ENCODE data around the gene NFYC.

NFYC gene

GRCh38 chr1:40664167-40664537 lies 27.4 kb upstream of the NFYC start:
- TF ChIP-seq CTCF (conservative IDR thresholded peaks at IDR 0.05; ENCODE audit: control insufficient read depth, insufficient read depth, low read depth, low read length), result no peak
- no peak overlapping the region for H3K4me3 ChIP-seq (ENCODE audit: control insufficient read depth, low read depth, low read length)
- no peak for DNase-seq (ENCODE audit: low read depth)

GRCh38 chr1:40664791-40665190 lies 26.7 kb upstream of the NFYC start:
- no peak for DNase-seq (ENCODE audit: low read depth)
- no peak overlapping the region for H3K4me3 ChIP-seq (ENCODE audit: control insufficient read depth, low read depth, low read length)

GRCh38 chr1:40665335-40666171 lies 26.0 kb upstream of the NFYC start, which contains the start of gene RIMS3:
Gene RIMS3, minus strand, starts transcription at chr1:40665682. Its CDS starts 23,757 bp downstream, at chr1:40641925.
- DNase-seq (ENCODE audit: low read depth), result peak; percentile 18
- no peak for TF ChIP-seq CTCF (conservative IDR thresholded peaks at IDR 0.05; ENCODE audit: control insufficient read depth, insufficient read depth, low read depth, low read length)
- peak within 1 kb of the TSS; percentile 3 for H3K4me3 ChIP-seq (ENCODE audit: control insufficient read depth, low read depth, low read length)

More at GRCh38 chr1:40664791-40665190, 26.7 kb upstream of the NFYC start:
- no peak for TF ChIP-seq CTCF (conservative IDR thresholded peaks at IDR 0.05; ENCODE audit: control insufficient read depth, insufficient read depth, low read depth, low read length)

GRCh38 chr1:40668769-40669525 lies 22.6 kb upstream of the NFYC start:
- DNase-seq (ENCODE audit: low read depth), result peak; percentile 65
- peak; percentile 91 for TF ChIP-seq CTCF (conservative IDR thresholded peaks at IDR 0.05; ENCODE audit: control insufficient read depth, insufficient read depth, low read depth, low read length)
- no peak overlapping the region for H3K4me3 ChIP-seq (ENCODE audit: control insufficient read depth, low read depth, low read length)

- no peak for TF ChIP-seq CTCF (conservative IDR thresholded peaks at IDR 0.05; ENCODE audit: control insufficient read depth, insufficient read depth, low read depth, low read length)
- peak; percentile 44 for DNase-seq (ENCODE audit: low read depth)
- H3K4me3 ChIP-seq (ENCODE audit: control insufficient read depth, low read depth, low read length), result no peak overlapping the region
These were observed 18.1 kb upstream of the NFYC start for GRCh38 chr1:40673452-40673851.

GRCh38 chr1:40676501-40676900 lies 15.0 kb upstream of the NFYC start:
- H3K4me3 ChIP-seq (ENCODE audit: control insufficient read depth, low read depth, low read length), result no peak overlapping the region
- no peak for DNase-seq (ENCODE audit: low read depth)
- TF ChIP-seq CTCF (conservative IDR thresholded peaks at IDR 0.05; ENCODE audit: control insufficient read depth, insufficient read depth, low read depth, low read length), result no peak

Measured in fibroblast of mammary gland (primary cell).